GM23338 (cell line): ENCODE data around the gene DPH6. TPM values are rescaled to one million over a fixed set of nuclear protein-coding genes. Genes with fewer than 3 reads are reported as not detected.

Experiments used
- ATAC-seq: fragments of 200-7000 bp; cut with Tn5 transposase; 3 replicates; pipeline ENCODE4 v1.9.1; 2020
- DNase-seq: peaks from one replicate; pipeline ENCODE4 v3.0.0-alpha.2; 2015; ENCODE audit warnings: low spot score
- H2AFZ ChIP-seq: fragments of 200-600 bp; sonication (generic); 2 replicates; pipeline ENCODE4 v1.8.0; 2016; ENCODE audit warnings: antibody characterized with exemption, mild to moderate bottlenecking, moderate library complexity
- H3F3A ChIP-seq: fragments of 200-600 bp; sonication (generic); replicated peaks from 2 replicates; pipeline ENCODE4 v1.8.0; 2017; ENCODE audit warnings: antibody characterized with exemption, mixed run types, low read depth
- H3K27ac ChIP-seq: fragments of 200-600 bp; sonication (generic); 2 replicates; pipeline ENCODE4 v1.6.1; 2016; ENCODE audit warnings: low read depth
- H3K27me3 ChIP-seq: fragments of 200-600 bp; sonication (generic); 2 replicates; pipeline ENCODE4 v1.8.0; 2016; ENCODE audit warnings: mild to moderate bottlenecking, mixed run types, moderate library complexity; ENCODE audit not compliant: insufficient read depth
- H3K36me3 ChIP-seq: fragments of 200-600 bp; sonication (generic); 2 replicates; pipeline ENCODE4 v1.8.0; 2016; ENCODE audit warnings: mild to moderate bottlenecking; ENCODE audit not compliant: insufficient read depth
- H3K4me1 ChIP-seq: fragments of 200-600 bp; sonication (generic); 2 replicates; pipeline ENCODE4 v1.8.0; 2016; ENCODE audit warnings: mild to moderate bottlenecking, moderate library complexity; ENCODE audit not compliant: insufficient read depth
- H3K4me2 ChIP-seq: fragments of 200-600 bp; sonication (generic); 2 replicates; pipeline ENCODE4 v1.7.1; 2017; ENCODE audit warnings: mixed run types
- H3K4me3 ChIP-seq: fragments of 200-600 bp; sonication (generic); 2 replicates; pipeline ENCODE4 v1.6.1; 2016; ENCODE audit warnings: mixed run types
- H3K79me2 ChIP-seq: fragments of 200-600 bp; sonication (generic); replicated peaks from 2 replicates; pipeline ENCODE4 v1.8.0; 2017; ENCODE audit warnings: mild to moderate bottlenecking; ENCODE audit not compliant: insufficient read depth
- H3K9me2 ChIP-seq: fragments of 200-600 bp; sonication (generic); 2 replicates; pipeline ENCODE4 v1.8.0; 2017; ENCODE audit not compliant: insufficient read depth
- H4K20me1 ChIP-seq: fragments of 200-600 bp; sonication (generic); replicated peaks from 2 replicates; pipeline ENCODE4 v1.8.0; 2017; ENCODE audit warnings: mild to moderate bottlenecking; ENCODE audit not compliant: insufficient read depth
- H3K27ac Mint-ChIP-seq: 2 replicates; pipeline ENCODE4 v1.8.0; 2020; ENCODE audit warnings: inconsistent platforms, mild to moderate bottlenecking, moderate library complexity, mixed read lengths
- H3K27me3 Mint-ChIP-seq: 3 replicates; pipeline ENCODE4 v1.8.0; 2022; ENCODE audit warnings: low read depth, mild to moderate bottlenecking, moderate library complexity, mixed read lengths, inconsistent platforms; ENCODE audit not compliant: insufficient read depth, poor library complexity
- H3K36me3 Mint-ChIP-seq: 3 replicates; pipeline ENCODE4 v1.8.0; 2021; ENCODE audit warnings: low read depth, mild to moderate bottlenecking, inconsistent platforms, moderate library complexity, mixed read lengths
- H3K4me1 Mint-ChIP-seq: 3 replicates; pipeline ENCODE4 v1.8.0; 2020; ENCODE audit warnings: mild to moderate bottlenecking, inconsistent platforms, mixed read lengths
- H3K4me3 Mint-ChIP-seq: 3 replicates; pipeline ENCODE4 v1.8.0; 2021; ENCODE audit warnings: moderate library complexity, mild to moderate bottlenecking, inconsistent platforms, mixed read lengths
- H3K9me3 Mint-ChIP-seq: 3 replicates; pipeline ENCODE4 v1.8.0; 2020; ENCODE audit warnings: moderate library complexity, mild to moderate bottlenecking, inconsistent platforms, mixed read lengths
- CTCF ChIP-seq, 2 experiments: fragments of 200-600 bp in 1 of 2; sonication (generic) in 1 of 2; conservative IDR thresholded peaks; 2 replicates each; pipeline versions ENCODE4 v1.5.1 to v1.6.1; 2016 to 2017; ENCODE audit warnings: antibody characterized with exemption in 2 of 2, low read depth in 2 of 2, mild to moderate bottlenecking in 2 of 2, moderate library complexity in 1 of 2
- POLR2AphosphoS5 ChIP-seq: IDR thresholded peaks from 2 replicates; pipeline ENCODE4 v1.6.1; 2016; ENCODE audit warnings: antibody characterized with exemption, low read depth
- STAT1 ChIP-seq: IDR thresholded peaks from one replicate; pipeline ENCODE4 v1.6.1; 2016; ENCODE audit warnings: antibody characterized with exemption; ENCODE audit not compliant: unreplicated experiment
- ZNF114 ChIP-seq: fragments of 250-450 bp; sonication (Bioruptor Pico); IDR thresholded peaks from 2 replicates; pipeline ENCODE4 v1.5.0; 2020; ENCODE audit warnings: mild to moderate bottlenecking, moderate library complexity
- ZNF331 ChIP-seq: fragments of 250-450 bp; sonication (Bioruptor Pico); IDR thresholded peaks from 2 replicates; pipeline ENCODE4 v1.5.0; 2020; ENCODE audit warnings: low read depth, mild to moderate bottlenecking, moderate library complexity
- polyA plus RNA-seq: library from polyadenylated mRNA; unstranded; fragments of >200 nt; fragmentation: Nextera tagmentation; extraction: Ambion mirVana; gene quantifications from 2 replicates; pipeline ENCODE4 v1.2.1, GENCODE V29; 2016
- total RNA-seq: library from RNA; depleted of rRNA; stranded (reverse); fragments of >200 nt; shearing (Covaris generic); gene quantifications from 2 replicates; pipeline ENCODE4 v1.2.3, GENCODE V29; 2014
- TF ChIP-seq, protein P1 (sequence below): IDR thresholded peaks from one replicate; pipeline ENCODE4 v1.6.1; 2018; ENCODE audit warnings: antibody characterized with exemption; ENCODE audit not compliant: unreplicated experiment
- TF ChIP-seq, protein P2 (sequence below): fragments of 250-450 bp; sonication (Bioruptor Pico); IDR thresholded peaks from 2 replicates; pipeline ENCODE4 v1.5.0; 2020; ENCODE audit warnings: mild to moderate bottlenecking, moderate library complexity

The DPH6 gene
- total and polyA plus RNA-seq, 2 experiments from 2014 or later = 37.9 to 46.9 TPM

- Histone ChIP-seq H3K4me1 (no peaks in the 10 kb centered on the region), H3F3A (no peaks in the 10 kb centered on the region), H2AFZ (no peak overlapping the region), H3K4me3 (no peak overlapping the region), H3K27me3 (no peaks in the 10 kb centered on the region), H3K79me2 (no peaks in the 10 kb centered on the region), H3K27ac (no peak overlapping the region), H3K36me3 (no peaks in the 10 kb centered on the region), H3K9me2 (no peaks in the 10 kb centered on the region), H3K4me2 (no peak overlapping the region), H4K20me1 (no peaks in the 10 kb centered on the region)
- DNase-seq = no peak
- ATAC-seq = no peak
- Mint-ChIP-seq H3K4me3 (no peak overlapping the region), H3K9me3 (peaks cover 15% of the 10 kb centered on the region), H3K36me3 (peaks cover 2% of the 10 kb centered on the region; the same call in 1 of the 3 replicates), H3K27ac (no peak overlapping the region), H3K27me3 (no peaks in the 10 kb centered on the region), H3K4me1 (no peaks in the 10 kb centered on the region)
- TF ChIP-seq STAT1 (no peak), POLR2AphosphoS5 (no peak), ZNF114 (CRISPR knock-in tag) (no peak), ZNF331 (CRISPR knock-in tag) (no peak), CTCF (conservative IDR thresholded peaks at IDR 0.05; ENCODE audit: low read depth in 2 of 2) (no peak)
- TF ChIP-seq, protein P1, sequence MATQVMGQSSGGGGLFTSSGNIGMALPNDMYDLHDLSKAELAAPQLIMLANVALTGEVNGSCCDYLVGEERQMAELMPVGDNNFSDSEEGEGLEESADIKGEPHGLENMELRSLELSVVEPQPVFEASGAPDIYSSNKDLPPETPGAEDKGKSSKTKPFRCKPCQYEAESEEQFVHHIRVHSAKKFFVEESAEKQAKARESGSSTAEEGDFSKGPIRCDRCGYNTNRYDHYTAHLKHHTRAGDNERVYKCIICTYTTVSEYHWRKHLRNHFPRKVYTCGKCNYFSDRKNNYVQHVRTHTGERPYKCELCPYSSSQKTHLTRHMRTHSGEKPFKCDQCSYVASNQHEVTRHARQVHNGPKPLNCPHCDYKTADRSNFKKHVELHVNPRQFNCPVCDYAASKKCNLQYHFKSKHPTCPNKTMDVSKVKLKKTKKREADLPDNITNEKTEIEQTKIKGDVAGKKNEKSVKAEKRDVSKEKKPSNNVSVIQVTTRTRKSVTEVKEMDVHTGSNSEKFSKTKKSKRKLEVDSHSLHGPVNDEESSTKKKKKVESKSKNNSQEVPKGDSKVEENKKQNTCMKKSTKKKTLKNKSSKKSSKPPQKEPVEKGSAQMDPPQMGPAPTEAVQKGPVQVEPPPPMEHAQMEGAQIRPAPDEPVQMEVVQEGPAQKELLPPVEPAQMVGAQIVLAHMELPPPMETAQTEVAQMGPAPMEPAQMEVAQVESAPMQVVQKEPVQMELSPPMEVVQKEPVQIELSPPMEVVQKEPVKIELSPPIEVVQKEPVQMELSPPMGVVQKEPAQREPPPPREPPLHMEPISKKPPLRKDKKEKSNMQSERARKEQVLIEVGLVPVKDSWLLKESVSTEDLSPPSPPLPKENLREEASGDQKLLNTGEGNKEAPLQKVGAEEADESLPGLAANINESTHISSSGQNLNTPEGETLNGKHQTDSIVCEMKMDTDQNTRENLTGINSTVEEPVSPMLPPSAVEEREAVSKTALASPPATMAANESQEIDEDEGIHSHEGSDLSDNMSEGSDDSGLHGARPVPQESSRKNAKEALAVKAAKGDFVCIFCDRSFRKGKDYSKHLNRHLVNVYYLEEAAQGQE = no peak
- TF ChIP-seq, protein P2, sequence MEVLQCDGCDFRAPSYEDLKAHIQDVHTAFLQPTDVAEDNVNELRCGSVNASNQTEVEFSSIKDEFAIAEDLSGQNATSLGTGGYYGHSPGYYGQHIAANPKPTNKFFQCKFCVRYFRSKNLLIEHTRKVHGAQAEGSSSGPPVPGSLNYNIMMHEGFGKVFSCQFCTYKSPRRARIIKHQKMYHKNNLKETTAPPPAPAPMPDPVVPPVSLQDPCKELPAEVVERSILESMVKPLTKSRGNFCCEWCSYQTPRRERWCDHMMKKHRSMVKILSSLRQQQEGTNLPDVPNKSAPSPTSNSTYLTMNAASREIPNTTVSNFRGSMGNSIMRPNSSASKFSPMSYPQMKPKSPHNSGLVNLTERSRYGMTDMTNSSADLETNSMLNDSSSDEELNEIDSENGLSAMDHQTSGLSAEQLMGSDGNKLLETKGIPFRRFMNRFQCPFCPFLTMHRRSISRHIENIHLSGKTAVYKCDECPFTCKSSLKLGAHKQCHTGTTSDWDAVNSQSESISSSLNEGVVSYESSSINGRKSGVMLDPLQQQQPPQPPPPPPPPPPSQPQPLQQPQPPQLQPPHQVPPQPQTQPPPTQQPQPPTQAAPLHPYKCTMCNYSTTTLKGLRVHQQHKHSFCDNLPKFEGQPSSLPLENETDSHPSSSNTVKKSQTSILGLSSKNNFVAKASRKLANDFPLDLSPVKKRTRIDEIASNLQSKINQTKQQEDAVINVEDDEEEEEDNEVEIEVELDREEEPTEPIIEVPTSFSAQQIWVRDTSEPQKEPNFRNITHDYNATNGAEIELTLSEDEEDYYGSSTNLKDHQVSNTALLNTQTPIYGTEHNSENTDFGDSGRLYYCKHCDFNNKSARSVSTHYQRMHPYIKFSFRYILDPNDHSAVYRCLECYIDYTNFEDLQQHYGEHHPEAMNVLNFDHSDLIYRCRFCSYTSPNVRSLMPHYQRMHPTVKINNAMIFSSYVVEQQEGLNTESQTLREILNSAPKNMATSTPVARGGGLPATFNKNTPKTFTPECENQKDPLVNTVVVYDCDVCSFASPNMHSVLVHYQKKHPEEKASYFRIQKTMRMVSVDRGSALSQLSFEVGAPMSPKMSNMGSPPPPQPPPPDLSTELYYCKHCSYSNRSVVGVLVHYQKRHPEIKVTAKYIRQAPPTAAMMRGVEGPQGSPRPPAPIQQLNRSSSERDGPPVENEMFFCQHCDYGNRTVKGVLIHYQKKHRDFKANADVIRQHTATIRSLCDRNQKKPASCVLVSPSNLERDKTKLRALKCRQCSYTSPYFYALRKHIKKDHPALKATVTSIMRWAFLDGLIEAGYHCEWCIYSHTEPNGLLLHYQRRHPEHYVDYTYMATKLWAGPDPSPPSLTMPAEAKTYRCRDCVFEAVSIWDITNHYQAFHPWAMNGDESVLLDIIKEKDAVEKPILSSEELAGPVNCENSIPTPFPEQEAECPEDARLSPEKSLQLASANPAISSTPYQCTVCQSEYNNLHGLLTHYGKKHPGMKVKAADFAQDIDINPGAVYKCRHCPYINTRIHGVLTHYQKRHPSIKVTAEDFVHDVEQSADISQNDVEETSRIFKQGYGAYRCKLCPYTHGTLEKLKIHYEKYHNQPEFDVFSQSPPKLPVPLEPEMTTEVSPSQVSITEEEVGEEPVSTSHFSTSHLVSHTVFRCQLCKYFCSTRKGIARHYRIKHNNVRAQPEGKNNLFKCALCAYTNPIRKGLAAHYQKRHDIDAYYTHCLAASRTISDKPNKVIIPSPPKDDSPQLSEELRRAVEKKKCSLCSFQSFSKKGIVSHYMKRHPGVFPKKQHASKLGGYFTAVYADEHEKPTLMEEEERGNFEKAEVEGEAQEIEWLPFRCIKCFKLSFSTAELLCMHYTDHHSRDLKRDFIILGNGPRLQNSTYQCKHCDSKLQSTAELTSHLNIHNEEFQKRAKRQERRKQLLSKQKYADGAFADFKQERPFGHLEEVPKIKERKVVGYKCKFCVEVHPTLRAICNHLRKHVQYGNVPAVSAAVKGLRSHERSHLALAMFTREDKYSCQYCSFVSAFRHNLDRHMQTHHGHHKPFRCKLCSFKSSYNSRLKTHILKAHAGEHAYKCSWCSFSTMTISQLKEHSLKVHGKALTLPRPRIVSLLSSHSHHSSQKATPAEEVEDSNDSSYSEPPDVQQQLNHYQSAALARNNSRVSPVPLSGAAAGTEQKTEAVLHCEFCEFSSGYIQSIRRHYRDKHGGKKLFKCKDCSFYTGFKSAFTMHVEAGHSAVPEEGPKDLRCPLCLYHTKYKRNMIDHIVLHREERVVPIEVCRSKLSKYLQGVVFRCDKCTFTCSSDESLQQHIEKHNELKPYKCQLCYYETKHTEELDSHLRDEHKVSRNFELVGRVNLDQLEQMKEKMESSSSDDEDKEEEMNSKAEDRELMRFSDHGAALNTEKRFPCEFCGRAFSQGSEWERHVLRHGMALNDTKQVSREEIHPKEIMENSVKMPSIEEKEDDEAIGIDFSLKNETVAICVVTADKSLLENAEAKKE (CRISPR knock-in tag) = no peak
Measured at GRCh38 chr15:35349916-35350315, 196.0 kb downstream of the DPH6 start.
